HepG2 (cell line): ENCODE measurements around the gene CDC6. TPM values are rescaled to one million over a fixed set of nuclear protein-coding genes. Genes with fewer than 3 reads are reported as not detected.

Experiments used
- ATAC-seq: fragments of 200-7000 bp; cut with Tn5 transposase; 3 replicates; pipeline ENCODE4 v1.9.1; 2020; ENCODE audit warnings: mild to moderate bottlenecking, moderate library complexity
- BruUV-seq: library from RNA; stranded (reverse); fragments of 400-500 nt; replicated peaks from 2 replicates; lab custom pipeline; 2021; lab: Mats Ljungman, UMichigan
- CTCF ChIA-PET: fragments of 300-600 bp; formaldehyde crosslinking; extraction: SDS; loops from one replicate; lab custom pipeline; 2021; ENCODE audit warnings: low total read pairs, inconsistent platforms, low intra/inter-chr PET ratio; lab: Yijun Ruan, JAX
- POLR2A ChIA-PET: fragments of 350-600 bp; sonication (Branson Sonifier 250); formaldehyde crosslinking; loops from one replicate; lab custom pipeline; 2020; ENCODE audit warnings: antibody characterized with exemption, inconsistent platforms; lab: Yijun Ruan, JAX
- DNase-seq: peaks from one replicate; pipeline ENCODE4 v3.0.0-alpha.2; 2015; ENCODE audit warnings: low spot score
- FAIRE-seq: peaks from 3 replicates; lab custom pipeline; 2011; peaks lifted over from hg19 to GRCh38; lab: Jason Lieb, UNC
- H2AFZ ChIP-seq: one replicate; pipeline ENCODE4 v1.6.1; 2011; ENCODE audit warnings: low read length, inconsistent platforms
- H3K27ac ChIP-seq: fragments of 300-600 bp; 3 replicates; pipeline ENCODE4 v1.8.0; 2011; ENCODE audit warnings: mixed run types, mild to moderate bottlenecking, mixed read lengths, low read length, inconsistent platforms; ENCODE audit not compliant: insufficient read depth; ENCODE audit errors: extremely low read length
- H3K27me3 ChIP-seq, 2 experiments: fragments of 200-600 bp in 1 of 2; 2 replicates in 1 of 2; 3 replicates in 1 of 2; pipeline versions ENCODE4 v1.6.0 to v1.8.0; 2011; ENCODE audit warnings: low read length in 2 of 2, mild to moderate bottlenecking in 2 of 2, moderate library complexity in 2 of 2, inconsistent platforms in 1 of 2; ENCODE audit not compliant: insufficient read depth in 2 of 2, control insufficient read depth in 1 of 2
- H3K36me3 ChIP-seq, 2 experiments: fragments of 200-600 bp in 1 of 2; replicated peaks in 1 of 2; 2 replicates in 1 of 2; 3 replicates in 1 of 2; pipeline versions ENCODE4 v1.5.1 to v1.8.0; 2011; ENCODE audit warnings: low read length in 2 of 2, inconsistent platforms in 1 of 2; ENCODE audit not compliant: insufficient read depth in 2 of 2, control insufficient read depth in 1 of 2
- H3K4me1 ChIP-seq: 2 replicates; pipeline ENCODE4 v1.5.1; 2012; ENCODE audit warnings: low read length, inconsistent platforms; ENCODE audit not compliant: insufficient read depth
- H3K4me2 ChIP-seq: 2 replicates; pipeline ENCODE4 v1.6.0; 2011; ENCODE audit warnings: low read depth, low read length, inconsistent platforms
- H3K4me3 ChIP-seq, 3 experiments: fragments of 200-600 bp in 1 of 3; sonication (generic), shearing (Covaris generic) in 1 of 3; replicated peaks in 1 of 3; 2 replicates each; pipeline ENCODE4 v1.5.1; 2011 to 2016; ENCODE audit warnings: low read length in 3 of 3, inconsistent platforms in 2 of 3, low read depth in 2 of 3, mild to moderate bottlenecking in 2 of 3, control low read depth in 1 of 3, mixed read lengths in 1 of 3; ENCODE audit not compliant: insufficient read depth in 1 of 3
- H3K79me2 ChIP-seq: one replicate; pipeline ENCODE4 v1.6.1; 2011; ENCODE audit warnings: low read length, inconsistent platforms; ENCODE audit not compliant: insufficient read depth
- H3K9ac ChIP-seq: 2 replicates; pipeline ENCODE4 v1.6.0; 2011; ENCODE audit warnings: mild to moderate bottlenecking, low read depth, low read length, inconsistent platforms; ENCODE audit not compliant: insufficient read depth
- H3K9me3 ChIP-seq: 2 replicates; pipeline ENCODE4 v1.5.1; 2012; ENCODE audit warnings: mild to moderate bottlenecking, low read length
- H4K20me1 ChIP-seq: 2 replicates; pipeline ENCODE4 v1.6.0; 2011; ENCODE audit warnings: inconsistent platforms, mild to moderate bottlenecking, low read length, moderate library complexity; ENCODE audit not compliant: insufficient read depth
- TFDP2 ChIP-seq: sonication (generic); formaldehyde crosslinking; IDR thresholded peaks from 2 replicates; pipeline ENCODE4 v1.4.0; 2020; ENCODE audit warnings: missing genetic modification reagents
- ZMYM3 ChIP-seq: sonication (generic); formaldehyde crosslinking; IDR thresholded peaks from 2 replicates; pipeline ENCODE4 v1.5.1; 2020; ENCODE audit warnings: mild to moderate bottlenecking, missing genetic modification reagents
- ZNF75D ChIP-seq: sonication (generic); formaldehyde crosslinking; IDR thresholded peaks from 2 replicates; pipeline ENCODE4 v1.8.1; 2023; ENCODE audit warnings: missing genetic modification reagents, mild to moderate bottlenecking, borderline replicate concordance
- ZNF766 ChIP-seq: sonication (generic); formaldehyde crosslinking; IDR thresholded peaks from 2 replicates; pipeline ENCODE4 v1.5.0; 2020; ENCODE audit warnings: missing genetic modification reagents, borderline replicate concordance
- WGBS: methylation state at CpG from one replicate; pipeline ENCODE4 v1.1.6; 2017; ENCODE audit warnings: low lambda C conversion rate; 5-methylcytosine and 5-hydroxymethylcytosine counted together
- in situ Hi-C: cut with HindIII; loops from 2 replicates; pipeline ENCODE4 v1.10.0; 2017; ENCODE audit warnings: low pct_unique_long_range_greater_than_20kb; ENCODE audit not compliant: extremely low pct_ligation_motif_present
- intact Hi-C: fragments of 100-400 bp; cut with micrococcal nuclease; formaldehyde crosslinking; loops from one replicate; pipeline ENCODE4 v1.10.0; 2022; ENCODE audit not compliant: unreplicated experiment
- polyA plus RNA-seq, 8 experiments: library from polyadenylated mRNA; depleted of rRNA in 3 of 8; stranded (reverse) in 7 of 8; unstranded in 1 of 8; fragments of >200 nt; fragmentation: Illumina TruSeq in 4 of 8; extraction: Trizol in 4 of 8; gene quantifications; 2 replicates each; pipeline versions ENCODE4 v1.2.1 to v1.2.3, GENCODE V29; 2011 to 2016; ENCODE audit warnings: low read depth in 4 of 8, missing spikeins in 1 of 8, mixed read lengths in 1 of 8; ENCODE audit not compliant: insufficient read depth in 1 of 8
- total RNA-seq, 5 experiments: library from RNA; depleted of rRNA; stranded (reverse); fragments of >200 nt; fragmentation: Illumina TruSeq; extraction: Trizol; gene quantifications; 2 replicates each; pipeline ENCODE4 v1.2.3, GENCODE V29; 2016; ENCODE audit warnings: low read depth in 1 of 5

The CDC6 gene
- total and polyA plus RNA-seq, 2 of the 13 experiments (the other 11 are each of a cell fraction or from before 2014, with no cell fraction given), result 17.4 to 114 TPM

GRCh38 chr17:40340327-40340726, 52.6 kb downstream of the CDC6 start:
- ChIA-PET POLR2A (interaction anchor here (0.8 to 6.6 kb wide), 6 partner anchors 9 to 33 kb away, joined by 4 to 48 read pairs (median 14); no protein-coding TSS in a partner anchor), CTCF (interaction anchor here (1.3 kb wide), 1 partner anchor 15 kb away, joined by 3 read pairs; no protein-coding TSS in a partner anchor)
- peak; percentile 73 for TF ChIP-seq ZMYM3 (CRISPR knock-in tag)
- TF ChIP-seq ZNF75D, result no peak
- no peak for TF ChIP-seq TFDP2 (CRISPR knock-in tag)
- TF ChIP-seq ZNF766 (CRISPR knock-in tag), result no peak
- BruUV-seq, result no TSS peak
- Histone ChIP-seq H3K9ac (no peak overlapping the region), H3K4me1 (peaks cover 46% of the 10 kb centered on the region), H3K36me3 (peaks cover 0 to 1% of the 10 kb centered on the region in 2 experiments; a peak in 1 of 5 replicates), H3K79me2 (peaks cover 20% of the 10 kb centered on the region), H2AFZ (no peak overlapping the region), H3K27ac (no peak overlapping the region), H3K9me3 (no peaks in the 10 kb centered on the region), H3K27me3 (no peaks in the 10 kb centered on the region), H4K20me1 (peaks cover 16% of the 10 kb centered on the region), H3K4me2 (0 out of 2 replicates have a peak overlapping the region, but pooled peaks have one; percentile 73), H3K4me3 (no peak overlapping the region; a peak in 1 of 6 replicates)
- no peak for DNase-seq
- no peak for ATAC-seq
- no peak for FAIRE-seq
- WGBS, result 100% methylated on average over 1 of the region's 1 CpG
- intact Hi-C loops, result no loop called here
- in situ Hi-C loops, result no loop called here
